Fibroblast of mammary gland (primary cell): ENCODE measurements around the gene GLI2.

Source experiments
- DNase-seq: peaks from one replicate; pipeline ENCODE4 v3.0.0-alpha.2; 2010; ENCODE audit warnings: low read depth
- H3K4me3 ChIP-seq: 2 replicates; pipeline ENCODE4 v1.5.1; 2011; ENCODE audit warnings: low read depth, mild to moderate bottlenecking, low read length, moderate library complexity; ENCODE audit not compliant: control insufficient read depth
- TF ChIP-seq, protein P1 (sequence below): conservative IDR thresholded peaks from 2 replicates; pipeline ENCODE4 v1.5.1; 2011; ENCODE audit warnings: low read depth, low read length, inconsistent platforms; ENCODE audit not compliant: control insufficient read depth, insufficient read depth

Gene GLI2

DNA sequence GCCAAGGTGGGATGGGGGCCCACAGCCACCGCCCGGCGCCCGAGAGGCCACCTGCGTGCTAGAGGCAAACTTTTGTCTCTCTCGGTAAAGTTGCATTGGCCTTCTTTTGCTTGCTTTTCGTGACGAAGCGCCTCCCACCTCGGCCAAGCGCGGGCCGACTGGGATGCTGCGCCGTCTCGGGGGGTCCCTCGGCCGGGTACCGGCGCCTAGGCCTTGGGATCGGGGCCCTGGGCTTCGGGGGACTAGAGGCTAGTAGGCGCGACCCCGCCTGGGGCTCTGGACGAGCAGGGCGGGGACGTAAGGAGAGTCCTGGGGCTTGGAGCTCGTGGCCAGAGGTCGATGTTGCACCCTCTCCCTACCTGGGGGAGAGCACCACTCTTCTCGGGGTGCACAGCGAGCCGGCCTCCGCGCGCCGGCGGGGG, 545 bp downstream of the GLI2 start:
- DNase-seq, result no peak
- peak overlapping the region; percentile 74 for H3K4me3 ChIP-seq
- TF ChIP-seq, protein P1, sequence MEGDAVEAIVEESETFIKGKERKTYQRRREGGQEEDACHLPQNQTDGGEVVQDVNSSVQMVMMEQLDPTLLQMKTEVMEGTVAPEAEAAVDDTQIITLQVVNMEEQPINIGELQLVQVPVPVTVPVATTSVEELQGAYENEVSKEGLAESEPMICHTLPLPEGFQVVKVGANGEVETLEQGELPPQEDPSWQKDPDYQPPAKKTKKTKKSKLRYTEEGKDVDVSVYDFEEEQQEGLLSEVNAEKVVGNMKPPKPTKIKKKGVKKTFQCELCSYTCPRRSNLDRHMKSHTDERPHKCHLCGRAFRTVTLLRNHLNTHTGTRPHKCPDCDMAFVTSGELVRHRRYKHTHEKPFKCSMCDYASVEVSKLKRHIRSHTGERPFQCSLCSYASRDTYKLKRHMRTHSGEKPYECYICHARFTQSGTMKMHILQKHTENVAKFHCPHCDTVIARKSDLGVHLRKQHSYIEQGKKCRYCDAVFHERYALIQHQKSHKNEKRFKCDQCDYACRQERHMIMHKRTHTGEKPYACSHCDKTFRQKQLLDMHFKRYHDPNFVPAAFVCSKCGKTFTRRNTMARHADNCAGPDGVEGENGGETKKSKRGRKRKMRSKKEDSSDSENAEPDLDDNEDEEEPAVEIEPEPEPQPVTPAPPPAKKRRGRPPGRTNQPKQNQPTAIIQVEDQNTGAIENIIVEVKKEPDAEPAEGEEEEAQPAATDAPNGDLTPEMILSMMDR, result no peak

DNA sequence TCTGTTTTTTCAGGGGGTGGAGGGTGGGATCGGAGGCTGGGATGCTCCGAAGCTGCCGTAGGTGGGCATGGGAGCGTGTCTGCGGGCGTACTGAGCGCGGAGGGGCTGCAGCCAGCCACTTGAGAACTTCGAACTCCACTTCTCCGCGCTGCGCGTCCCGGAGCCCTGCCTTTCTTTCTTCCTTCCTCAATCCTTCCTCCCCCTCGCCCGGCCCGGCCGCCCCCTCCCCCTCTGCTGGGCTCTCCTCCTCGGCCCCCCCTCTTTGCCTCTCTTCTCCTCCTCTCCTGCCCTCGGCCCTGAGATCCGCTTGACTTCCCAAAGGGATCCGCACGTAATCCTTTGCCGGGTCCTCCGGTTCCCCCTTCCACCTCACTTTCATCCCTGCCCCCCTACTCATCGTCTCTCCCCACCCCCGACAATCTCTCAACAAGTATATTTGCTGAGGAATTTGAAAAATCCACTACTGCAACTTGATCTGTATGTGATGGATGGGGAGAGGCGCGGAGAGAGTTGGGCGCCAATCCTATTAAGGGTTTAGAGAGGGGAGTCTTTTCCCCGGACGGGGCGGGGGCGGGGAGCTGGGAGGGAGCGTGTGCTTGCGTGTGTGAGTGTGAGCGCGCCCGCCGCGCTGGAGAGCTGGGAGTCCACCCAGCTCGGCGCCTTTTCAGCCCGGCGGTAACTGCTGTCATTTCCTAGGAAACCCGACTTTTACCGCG, 1.1 kb downstream of the GLI2 start:
- DNase-seq, result peak; percentile 80
- H3K4me3 ChIP-seq, result peak overlapping the region; percentile 74

DNA sequence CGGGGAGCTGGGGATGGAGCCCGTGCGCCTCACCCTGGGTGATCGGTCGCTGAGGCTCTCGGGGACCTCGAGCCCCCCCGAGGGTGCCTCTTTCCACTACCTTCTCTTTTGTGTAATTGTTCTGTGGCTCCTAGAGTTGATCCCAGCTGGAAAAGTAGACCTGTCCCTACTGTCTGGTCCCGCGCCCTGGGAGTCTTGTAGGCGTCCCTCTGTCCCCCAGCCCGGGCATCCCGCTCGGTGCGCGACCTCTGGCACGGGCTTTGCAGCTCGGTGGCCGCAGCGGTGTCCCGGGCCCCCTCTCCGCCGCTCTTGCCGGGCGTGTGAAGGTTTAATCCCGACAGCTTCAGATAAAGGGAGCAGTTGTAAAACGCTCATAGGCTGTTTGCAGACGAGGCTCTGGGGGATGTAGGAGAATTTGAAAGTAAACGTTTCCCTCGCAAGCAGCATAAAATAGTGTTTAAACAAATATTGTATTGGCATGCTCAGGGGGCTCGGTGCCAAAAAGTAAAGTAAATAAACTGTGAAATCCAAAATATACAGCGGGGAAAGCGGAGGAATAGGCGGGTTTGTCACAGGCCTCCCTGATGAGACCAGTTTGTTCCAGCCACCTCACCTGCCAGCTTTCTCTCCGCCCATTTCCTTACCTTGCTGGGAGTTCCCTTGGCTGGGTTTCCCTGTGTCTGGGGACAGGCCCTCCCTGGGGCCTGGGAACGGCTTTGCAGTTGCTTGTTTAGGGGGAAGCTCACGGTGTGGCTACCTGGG, 1.9 kb downstream of the GLI2 start:
- H3K4me3 ChIP-seq, result peak overlapping the region; percentile 74
- TF ChIP-seq, protein P1, result no peak

More for the DNA sequence above, 1.1 kb downstream of the GLI2 start:
- TF ChIP-seq, protein P1, result no peak

DNA sequence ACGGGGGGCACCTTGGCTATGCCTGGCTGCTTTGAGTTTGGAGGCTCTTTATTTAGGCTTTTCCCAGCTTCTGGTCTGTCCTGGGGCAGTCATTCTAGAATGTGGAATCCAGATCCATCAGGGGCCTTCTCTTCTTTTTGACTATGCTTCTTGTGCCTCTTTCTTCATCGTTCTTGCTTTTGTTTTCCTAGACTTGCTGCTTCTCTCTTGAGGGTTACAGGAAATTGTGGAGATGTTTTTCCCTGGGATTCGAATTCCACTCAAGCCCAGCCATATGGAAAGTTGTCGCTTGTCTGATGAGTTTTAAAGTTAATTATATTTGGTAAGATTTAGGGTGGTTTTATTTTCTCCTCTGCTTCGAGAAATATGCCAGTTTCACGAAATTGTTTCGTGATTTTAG, 2.4 kb downstream of the GLI2 start:
- TF ChIP-seq, protein P1, result no peak
- H3K4me3 ChIP-seq, result peak overlapping the region; percentile 74
- DNase-seq, result no peak

More for the DNA sequence above, 1.9 kb downstream of the GLI2 start:
- peak; percentile 42 for DNase-seq

DNA sequence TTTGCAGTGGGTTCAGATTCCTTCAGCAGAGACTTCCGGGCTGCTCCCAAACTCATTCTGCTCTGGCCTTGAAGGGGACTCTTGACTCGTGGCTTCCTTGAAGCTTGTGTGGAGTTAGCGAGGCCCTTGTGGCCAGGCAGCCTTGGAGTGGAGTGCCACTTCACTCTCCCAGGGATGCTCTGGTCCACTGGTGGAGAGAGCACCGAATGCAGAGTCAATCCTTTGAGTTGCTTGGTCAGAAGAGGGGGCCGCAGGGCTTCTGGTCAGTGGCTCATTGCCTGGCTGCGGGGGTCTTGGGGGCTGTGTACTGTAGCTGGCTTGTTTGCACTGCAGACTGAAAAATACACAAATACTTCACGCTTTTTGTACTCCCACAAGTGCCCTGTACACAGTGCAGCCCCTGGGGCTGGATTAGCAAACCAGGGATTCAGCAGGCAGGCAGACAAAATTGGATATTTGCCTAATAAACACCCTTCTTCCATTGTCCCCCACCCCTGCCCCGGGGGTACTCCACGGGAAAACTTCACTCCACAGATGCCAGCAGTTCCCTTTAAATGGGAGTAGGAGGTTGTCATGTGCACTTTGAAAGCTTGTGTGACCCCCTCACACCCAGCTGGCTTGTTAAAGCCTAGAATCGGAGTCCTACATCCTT, 3.2 kb downstream of the GLI2 start:
- TF ChIP-seq, protein P1, result no peak
- DNase-seq, result no peak

DNA sequence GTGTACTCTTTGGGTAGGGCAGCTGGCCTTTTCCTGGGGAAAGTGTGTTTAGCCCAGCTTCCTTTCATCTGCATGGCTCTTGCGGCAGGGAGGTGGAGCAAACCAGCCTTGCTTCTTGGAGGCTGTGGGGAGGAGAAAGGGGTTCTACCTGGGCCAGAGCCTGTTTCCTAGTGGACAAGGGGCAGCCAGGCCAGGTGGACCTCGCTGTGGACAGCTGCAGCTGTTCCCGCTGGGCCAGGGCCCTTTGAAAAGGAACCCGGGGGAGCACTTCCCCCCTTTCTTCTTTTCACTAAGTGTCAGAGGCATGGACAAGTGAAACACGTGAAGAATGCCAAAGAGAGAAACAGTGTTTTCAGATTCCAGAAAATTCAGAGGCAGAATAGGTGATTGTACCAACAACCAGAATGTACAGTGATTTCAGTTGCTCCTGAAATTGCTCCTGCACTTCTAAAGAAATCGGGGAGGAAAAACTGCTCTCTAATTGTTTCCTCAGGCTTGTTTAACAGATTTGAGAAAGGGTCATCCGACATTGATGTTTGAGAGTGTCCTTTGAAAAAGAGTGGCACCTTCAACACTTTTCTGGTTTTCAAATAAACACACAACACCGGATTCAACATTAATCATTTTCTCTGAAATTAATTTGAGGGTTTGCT, 3.9 kb downstream of the GLI2 start:
- no peak for DNase-seq
- no peak overlapping the region for H3K4me3 ChIP-seq
- TF ChIP-seq, protein P1, result no peak

More for the DNA sequence above, 3.2 kb downstream of the GLI2 start:
- no peak overlapping the region for H3K4me3 ChIP-seq
